RCC 7860 (cell line): Measurements from ENCODE around the gene METTL16.

ENCODE experiments used
- DNase-seq: peaks from one replicate; pipeline ENCODE4 v3.0.0-alpha.2; 2015; ENCODE audit warnings: low spot score
- FAIRE-seq: peaks from 2 replicates; lab custom pipeline; 2012; peaks lifted over from hg19 to GRCh38; lab: Jason Lieb, UNC

Gene METTL16

GRCh38 chr17:2416010-2416734, 95.5 kb downstream of the METTL16 start:
- peak; percentile 73 for FAIRE-seq
- DNase-seq = peak; percentile 61

GRCh38 chr17:2415081-2415480, 96.6 kb downstream of the METTL16 start:
- DNase-seq (no peak), FAIRE-seq (no peak)

- FAIRE-seq (no peak), DNase-seq (no peak)
Measured at GRCh38 chr17:2414446-2415064, 97.1 kb downstream of the METTL16 start.

- no peak for DNase-seq
- no peak for FAIRE-seq
Measured at GRCh38 chr17:2412561-2413021, 99.1 kb downstream of the METTL16 start.

DNA sequence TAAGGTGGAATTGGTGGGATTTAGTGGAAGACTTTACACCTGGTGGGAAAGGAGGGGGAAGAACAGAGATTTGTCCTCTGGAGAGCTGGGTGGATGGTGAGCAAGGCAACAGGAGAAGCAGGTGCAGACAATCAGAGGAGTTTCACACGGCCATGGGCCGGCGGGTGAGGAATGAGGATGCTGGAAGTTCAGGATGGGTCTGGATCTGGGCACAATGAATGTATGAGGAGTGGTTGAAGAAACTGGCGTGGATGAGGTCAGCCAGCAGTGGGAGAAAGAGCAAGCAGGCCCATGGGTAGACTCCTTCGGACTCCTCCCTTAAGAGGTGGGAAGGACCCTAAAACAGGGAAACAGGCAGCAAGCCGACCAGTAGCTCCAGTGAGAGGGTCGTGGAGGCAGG, 100.7 kb downstream of the METTL16 start:
- FAIRE-seq = no peak
- DNase-seq = no peak

DNA sequence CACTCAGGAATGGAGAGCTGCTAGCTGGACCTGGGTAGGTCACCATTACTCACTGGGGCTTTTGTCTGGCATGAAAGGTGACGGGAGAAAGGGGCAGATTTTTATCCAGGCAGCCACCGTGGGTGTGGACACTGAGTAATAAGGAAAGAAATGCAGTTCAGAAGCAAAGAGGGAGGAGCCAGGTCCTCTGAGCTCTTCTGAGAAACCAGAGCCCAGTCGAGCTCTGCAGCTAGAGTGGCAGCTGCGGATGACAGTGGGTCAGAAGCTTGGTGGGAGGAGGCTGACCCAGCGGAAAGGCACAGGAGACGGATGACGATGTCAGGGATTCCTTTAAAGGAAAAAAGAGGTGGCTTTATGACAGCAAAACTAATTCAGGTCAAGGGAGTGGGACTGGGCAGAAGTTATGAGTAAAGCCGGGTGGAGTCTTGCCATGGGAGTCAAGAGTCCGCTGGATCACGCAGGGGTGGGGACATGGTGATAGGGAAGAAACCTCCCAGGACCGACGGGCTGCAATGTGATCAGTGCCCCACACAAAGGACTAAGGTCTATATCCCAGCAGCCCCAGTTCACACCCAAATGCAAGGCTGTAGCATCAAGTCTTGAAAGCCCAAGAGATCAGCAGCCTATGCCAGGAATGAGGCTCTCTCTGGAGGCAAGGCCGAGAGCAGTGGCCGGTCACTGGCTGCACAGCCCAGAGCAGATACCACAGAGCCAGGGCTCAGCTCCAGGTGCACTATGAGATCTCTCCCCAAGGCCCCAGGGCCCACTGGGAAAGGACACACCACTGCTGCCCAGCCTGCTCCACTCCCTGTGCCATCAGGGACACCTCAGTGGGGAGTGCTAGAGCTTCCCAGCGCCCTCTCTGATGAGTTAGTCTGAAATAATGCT, 104.5 kb downstream of the METTL16 start:
- peak; percentile 93 for FAIRE-seq
- peak; percentile 94 for DNase-seq

DNA sequence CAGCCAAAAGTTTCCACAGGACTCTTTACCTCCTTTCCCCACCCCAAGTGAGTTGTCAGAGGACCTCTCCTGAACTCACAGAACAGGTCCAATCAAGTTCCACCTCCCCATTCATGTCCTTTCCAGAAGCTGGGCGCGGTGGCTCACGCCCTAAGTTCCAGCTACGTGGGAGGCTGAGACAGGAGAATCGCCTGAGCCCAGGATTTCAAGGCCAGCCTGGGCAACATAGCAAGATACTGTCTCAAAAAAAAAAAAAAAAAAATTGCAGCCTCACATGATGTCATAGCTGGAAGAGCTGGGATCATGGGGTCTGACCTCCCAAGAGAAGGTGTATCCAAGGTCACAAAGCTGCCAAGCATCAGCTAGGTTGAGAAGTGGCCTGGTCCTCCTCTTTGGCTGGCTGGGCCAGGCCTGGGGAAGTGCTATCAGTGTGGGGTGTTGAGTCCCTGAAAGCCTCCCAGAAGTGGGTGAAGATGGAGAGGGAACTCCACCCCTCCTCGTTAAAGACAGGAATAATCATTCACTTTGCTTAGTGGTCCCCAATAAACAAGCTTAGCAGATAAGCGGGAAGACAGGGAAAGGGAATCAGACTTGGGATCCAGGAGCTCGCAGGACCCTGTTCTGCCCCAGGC, 105.3 kb downstream of the METTL16 start:
- no peak for DNase-seq
- no peak for FAIRE-seq

DNA sequence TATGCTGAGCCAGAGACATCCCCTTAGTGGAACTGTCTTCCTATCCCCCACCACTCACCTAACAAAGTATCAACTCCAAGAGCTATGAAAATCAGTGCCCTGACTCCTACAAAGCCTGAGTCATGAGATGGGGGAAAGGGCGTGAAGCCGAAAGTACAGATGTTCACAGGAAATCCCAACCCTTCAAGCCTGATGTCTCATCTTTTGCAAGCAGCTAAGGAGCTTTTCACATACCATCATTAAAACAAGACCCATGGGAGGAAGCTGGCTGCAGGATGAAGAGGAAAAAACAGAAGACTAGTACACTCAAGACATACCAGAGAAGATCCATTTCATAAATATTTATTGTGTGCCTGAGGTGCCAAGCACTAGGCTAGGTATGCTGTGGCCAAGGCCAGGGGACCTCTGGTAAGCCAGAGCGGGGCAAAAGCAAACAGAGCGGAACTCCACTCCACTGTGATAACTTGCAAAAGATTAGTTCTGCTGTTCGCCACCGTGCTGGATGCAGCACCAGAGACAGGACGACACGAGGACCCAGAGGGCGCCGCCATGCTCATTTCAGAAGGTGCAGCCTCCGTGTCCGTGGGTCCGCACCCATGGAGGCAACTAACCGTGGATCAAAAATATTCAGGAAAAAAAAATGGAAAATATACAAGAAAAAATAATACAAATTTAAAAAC, 106.3 kb downstream of the METTL16 start:
- DNase-seq (peak; percentile 66), FAIRE-seq (peak; percentile 56)

DNA sequence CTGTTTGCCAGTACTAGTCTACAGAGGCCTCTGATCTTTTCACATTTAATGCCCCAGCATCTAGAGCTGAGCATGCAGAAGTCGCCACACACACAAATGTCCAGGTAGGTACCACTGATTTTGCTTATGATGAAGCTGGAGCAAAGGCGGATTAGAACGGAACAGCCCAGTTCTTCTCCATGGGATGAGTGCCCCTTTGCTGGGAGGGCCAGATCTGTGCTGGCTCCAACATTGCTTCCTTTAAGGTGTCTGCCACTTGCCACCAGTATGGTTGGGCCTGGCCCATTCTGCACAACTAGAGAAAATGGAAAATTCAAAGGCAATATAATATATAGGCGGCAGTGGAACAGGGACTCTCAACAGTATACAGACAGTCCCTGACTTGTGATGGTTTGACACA, 108.6 kb downstream of the METTL16 start:
- no peak for DNase-seq
- no peak for FAIRE-seq

GRCh38 chr17:2402544-2402943, 109.1 kb downstream of the METTL16 start:
- no peak for FAIRE-seq
- no peak for DNase-seq

- FAIRE-seq (peak; percentile 71), DNase-seq (peak; percentile 97)
Measured at GRCh38 chr17:2401426-2402221, 110.1 kb downstream of the METTL16 start.

- FAIRE-seq = no peak
- DNase-seq = peak; percentile 81
Measured at GRCh38 chr17:2400877-2401425, 110.7 kb downstream of the METTL16 start, which contains the start of gene MNT. MNT (minus strand) TSS chr17:2401060; CDS start chr17:2400712, 348 bp downstream.

- FAIRE-seq = no peak
- peak; percentile 32 for DNase-seq
Measured at GRCh38 chr17:2400474-2400866, 111.2 kb downstream of the METTL16 start.

- DNase-seq = peak; percentile 82
- FAIRE-seq = no peak
Measured at GRCh38 chr17:2399572-2400473, 111.9 kb downstream of the METTL16 start.

- FAIRE-seq (no peak), DNase-seq (peak; percentile 70)
Measured at GRCh38 chr17:2398655-2399571, 112.8 kb downstream of the METTL16 start.

DNA sequence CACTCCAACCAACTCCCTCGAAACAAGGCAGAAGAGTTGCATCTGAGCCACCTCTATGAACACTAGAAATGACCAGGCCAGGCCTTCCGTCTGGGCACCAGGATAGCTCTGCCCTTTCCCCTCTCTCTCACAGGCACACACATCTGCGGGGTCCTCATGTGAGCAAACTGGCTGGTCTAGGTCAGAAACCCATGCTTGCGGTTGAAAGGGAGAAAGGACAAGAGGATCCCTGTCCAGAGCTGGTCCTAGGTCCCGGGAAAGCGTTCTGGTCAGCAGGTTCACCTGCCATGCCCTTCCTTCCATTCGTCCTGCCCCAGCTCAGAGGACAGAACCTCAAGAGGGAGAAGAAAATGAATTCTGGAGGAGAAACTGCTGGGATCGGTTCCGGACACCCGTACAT, 113.5 kb downstream of the METTL16 start:
- no peak for DNase-seq
- no peak for FAIRE-seq
